HCT116 (cell line): ENCODE measurements around the gene IL17C. TPM values are rescaled to one million over a fixed set of nuclear protein-coding genes. Genes with fewer than 3 reads are reported as not detected.

ENCODE experiments used
- ATAC-seq: fragments of 200-7000 bp; cut with Tn5 transposase; 2 replicates; pipeline ENCODE4 v1.9.1; 2020; ENCODE audit warnings: mild to moderate bottlenecking, moderate library complexity
- BruUV-seq: library from RNA; stranded (reverse); fragments of 400-500 nt; replicated peaks from 2 replicates; lab custom pipeline; 2021; lab: Mats Ljungman, UMichigan
- CTCF ChIA-PET: fragments of 300-600 bp; sonication (Branson Sonifier 250); formaldehyde crosslinking; loops from one replicate; lab custom pipeline; 2021; ENCODE audit warnings: antibody characterized with exemption; lab: Charles Lee
- POLR2A ChIA-PET: fragments of 300-600, 350-600 bp; sonication (Branson Sonifier 250); formaldehyde crosslinking; loops from one replicate; lab custom pipeline; 2021; ENCODE audit warnings: antibody characterized with exemption; lab: Charles Lee
- RAD21 ChIA-PET, 2 experiments: fragments of 300-600 bp; sonication (Branson Sonifier 250); formaldehyde crosslinking; loops; one replicate each; lab custom pipeline; 2023; ENCODE audit warnings: low total read pairs in 2 of 2; ENCODE audit not compliant: uncharacterized antibody in 2 of 2, unreplicated experiment in 2 of 2, low non-redundant PET in 1 of 2; lab: Charles Lee
- DNase-seq: peaks from one replicate; pipeline ENCODE4 v3.0.0-alpha.2; 2010; ENCODE audit warnings: low read depth, low spot score
- H2AFZ ChIP-seq: fragments of 200-600 bp; shearing (Covaris generic), sonication (generic); 2 replicates; pipeline ENCODE4 v1.6.1; 2017; ENCODE audit warnings: low read depth, mixed run types, mixed read lengths, antibody characterized with exemption, low read length; ENCODE audit not compliant: poor library complexity, severe bottlenecking
- H3K27ac ChIP-seq: 2 replicates; pipeline ENCODE4 v1.5.1; 2012; ENCODE audit warnings: low read depth, low read length
- H3K27me3 ChIP-seq: fragments of 200-600 bp; sonication (generic); 2 replicates; pipeline ENCODE4 v1.6.1; 2016; ENCODE audit warnings: mixed run types, low read length, mixed read lengths; ENCODE audit not compliant: insufficient read depth
- H3K36me3 ChIP-seq, 2 experiments: fragments of 200-500 bp in 1 of 2; fragments of 200-600 bp in 1 of 2; sonication (Bioruptor generic) in 1 of 2; sonication (generic) in 1 of 2; 2 replicates each; pipeline versions ENCODE4 v1.5.1 to v1.6.1; 2014 to 2016; ENCODE audit warnings: low read length in 2 of 2, inconsistent platforms in 1 of 2, mixed read lengths in 1 of 2, mixed run types in 1 of 2; ENCODE audit not compliant: insufficient read depth in 2 of 2, control insufficient read depth in 1 of 2
- H3K4me1 ChIP-seq, 2 experiments: fragments of 200-600 bp in 1 of 2; sonication (generic) in 1 of 2; 2 replicates each; pipeline versions ENCODE4 v1.5.1 to v1.6.1; 2012 to 2017; ENCODE audit warnings: low read length in 2 of 2, inconsistent platforms in 1 of 2, mild to moderate bottlenecking in 1 of 2, mixed read lengths in 1 of 2, mixed run types in 1 of 2, moderate library complexity in 1 of 2; ENCODE audit not compliant: insufficient read depth in 2 of 2, control insufficient read depth in 1 of 2
- H3K4me2 ChIP-seq: fragments of 200-600 bp; sonication (generic); 2 replicates; pipeline ENCODE4 v1.6.1; 2017; ENCODE audit warnings: mixed run types, low read length, mixed read lengths
- H3K4me3 ChIP-seq, 2 experiments: fragments of 200-600 bp in 1 of 2; sonication (generic) in 1 of 2; replicated peaks in 1 of 2; 2 replicates each; pipeline ENCODE4 v1.5.1; 2011 to 2016; ENCODE audit warnings: low read length in 2 of 2, control low read depth in 1 of 2, low read depth in 1 of 2, mild to moderate bottlenecking in 1 of 2, mixed read lengths in 1 of 2, mixed run types in 1 of 2
- H3K79me2 ChIP-seq: fragments of 200-600 bp; sonication (generic); 2 replicates; pipeline ENCODE4 v1.6.1; 2017; ENCODE audit warnings: mild to moderate bottlenecking, mixed run types, low read length, moderate library complexity, mixed read lengths; ENCODE audit not compliant: insufficient read depth
- H3K9ac ChIP-seq: fragments of 200-600 bp; sonication (generic); 2 replicates; pipeline ENCODE4 v1.6.1; 2016; ENCODE audit warnings: low read length, mixed read lengths
- H3K9me2 ChIP-seq: fragments of 200-600 bp; sonication (generic), shearing (Covaris generic); 2 replicates; pipeline ENCODE4 v1.6.1; 2017; ENCODE audit warnings: mixed run types, mild to moderate bottlenecking, moderate library complexity; ENCODE audit not compliant: insufficient read depth
- H3K9me3 ChIP-seq, 2 experiments: fragments of 200-500 bp in 1 of 2; fragments of 200-600 bp in 1 of 2; sonication (Bioruptor generic) in 1 of 2; sonication (generic) in 1 of 2; 2 replicates each; pipeline ENCODE4 v1.6.1; 2014 to 2017; ENCODE audit warnings: low read length in 2 of 2, mixed read lengths in 2 of 2, inconsistent platforms in 1 of 2, low read depth in 1 of 2, mild to moderate bottlenecking in 1 of 2, mixed run types in 1 of 2, moderate library complexity in 1 of 2; ENCODE audit not compliant: control insufficient read depth in 1 of 2, insufficient read depth in 1 of 2
- H4K20me1 ChIP-seq: fragments of 200-600 bp; sonication (generic), shearing (Covaris generic); 2 replicates; pipeline ENCODE4 v1.6.1; 2017; ENCODE audit warnings: mixed run types, mild to moderate bottlenecking, moderate library complexity; ENCODE audit not compliant: insufficient read depth
- CBX3 ChIP-seq: IDR thresholded peaks from 2 replicates; pipeline ENCODE4 v1.6.1; 2012; ENCODE audit warnings: low read depth
- CEBPB ChIP-seq: IDR thresholded peaks from 2 replicates; pipeline ENCODE4 v1.6.1; 2012; ENCODE audit warnings: low read depth
- CTCF ChIP-seq, 3 experiments: fragments of 200-600 bp in 1 of 3; sonication (generic) in 1 of 3; IDR thresholded peaks in 2 of 3; conservative IDR thresholded peaks in 1 of 3; 2 replicates each; pipeline ENCODE4 v1.5.1; 2012 to 2017; ENCODE audit warnings: low read depth in 2 of 3, low read length in 2 of 3, antibody characterized with exemption in 1 of 3, borderline replicate concordance in 1 of 3, control low read depth in 1 of 3, mild to moderate bottlenecking in 1 of 3, mixed read lengths in 1 of 3, mixed run types in 1 of 3, moderate library complexity in 1 of 3; ENCODE audit not compliant: insufficient read depth in 1 of 3
- ELF1 ChIP-seq: IDR thresholded peaks from 2 replicates; pipeline ENCODE4 v1.6.1; 2012; ENCODE audit warnings: low read depth, borderline replicate concordance
- EZH2 ChIP-seq: fragments of 200-600 bp; sonication (generic); IDR thresholded peaks from 2 replicates; pipeline ENCODE4 v1.6.1; 2017; ENCODE audit warnings: antibody characterized with exemption, mixed run types
- EZH2phosphoT487 ChIP-seq: fragments of 200-600 bp; IDR thresholded peaks from 2 replicates; pipeline ENCODE4 v1.6.1; 2018; ENCODE audit warnings: antibody characterized with exemption, borderline replicate concordance
- FOSL1 ChIP-seq: IDR thresholded peaks from 2 replicates; pipeline ENCODE4 v1.6.1; 2012; ENCODE audit warnings: low read depth
- JUND ChIP-seq: IDR thresholded peaks from 2 replicates; pipeline ENCODE4 v1.6.1; 2012
- MAX ChIP-seq: IDR thresholded peaks from 2 replicates; pipeline ENCODE4 v1.6.1; 2012
- POLR2A ChIP-seq: IDR thresholded peaks from 2 replicates; pipeline ENCODE4 v1.7.0; 2011; ENCODE audit warnings: borderline replicate concordance; ENCODE audit not compliant: insufficient read depth, insufficient read length; ENCODE audit errors: extremely low read depth
- RAD21 ChIP-seq: IDR thresholded peaks from 2 replicates; pipeline ENCODE4 v1.6.1; 2012; ENCODE audit warnings: low read depth, mild to moderate bottlenecking
- SIN3A ChIP-seq: IDR thresholded peaks from 2 replicates; pipeline ENCODE4 v1.6.1; 2012; ENCODE audit warnings: low read depth
- SP1 ChIP-seq: IDR thresholded peaks from 2 replicates; pipeline ENCODE4 v1.6.1; 2012; ENCODE audit warnings: low read depth
- SRF ChIP-seq: IDR thresholded peaks from 2 replicates; pipeline ENCODE4 v1.6.1; 2012; ENCODE audit warnings: low read depth
- TCF7L2 ChIP-seq: IDR thresholded peaks from 2 replicates; pipeline ENCODE4 v1.7.0; 2011; ENCODE audit warnings: borderline replicate concordance, inconsistent platforms; ENCODE audit not compliant: insufficient read depth, insufficient read length; ENCODE audit errors: extremely low read depth
- YY1 ChIP-seq: IDR thresholded peaks from 2 replicates; pipeline ENCODE4 v1.6.1; 2011; ENCODE audit warnings: low read length, low read depth, moderate library complexity, mild to moderate bottlenecking; ENCODE audit not compliant: insufficient replicate concordance; ENCODE audit errors: extremely low read depth
- ZNF274 ChIP-seq: fragments of 200-500 bp; sonication (Bioruptor generic); IDR thresholded peaks from 2 replicates; pipeline ENCODE4 v1.6.1; 2014; ENCODE audit warnings: mild to moderate bottlenecking, low read depth, low read length, inconsistent platforms
- intact Hi-C: fragments of 100-400 bp; cut with micrococcal nuclease; formaldehyde crosslinking; loops from 2 replicates; pipeline ENCODE4 v1.10.0; 2022
- total RNA-seq: library from RNA; stranded (reverse); gene quantifications from one replicate; pipeline ENCODE4 v1.2.1, GENCODE V29; 2021; ENCODE audit not compliant: unreplicated experiment
- TF ChIP-seq, protein P1 (sequence below): IDR thresholded peaks from 2 replicates; pipeline ENCODE4 v1.6.1; 2012
- TF ChIP-seq, protein P2 (sequence below): IDR thresholded peaks from 2 replicates; pipeline ENCODE4 v1.6.1; 2011; ENCODE audit warnings: mild to moderate bottlenecking, low read length, moderate library complexity; ENCODE audit not compliant: insufficient replicate concordance; ENCODE audit errors: extremely low read depth

IL17C gene
- total RNA-seq, 1 experiment from 2014 or later = not detected

DNA sequence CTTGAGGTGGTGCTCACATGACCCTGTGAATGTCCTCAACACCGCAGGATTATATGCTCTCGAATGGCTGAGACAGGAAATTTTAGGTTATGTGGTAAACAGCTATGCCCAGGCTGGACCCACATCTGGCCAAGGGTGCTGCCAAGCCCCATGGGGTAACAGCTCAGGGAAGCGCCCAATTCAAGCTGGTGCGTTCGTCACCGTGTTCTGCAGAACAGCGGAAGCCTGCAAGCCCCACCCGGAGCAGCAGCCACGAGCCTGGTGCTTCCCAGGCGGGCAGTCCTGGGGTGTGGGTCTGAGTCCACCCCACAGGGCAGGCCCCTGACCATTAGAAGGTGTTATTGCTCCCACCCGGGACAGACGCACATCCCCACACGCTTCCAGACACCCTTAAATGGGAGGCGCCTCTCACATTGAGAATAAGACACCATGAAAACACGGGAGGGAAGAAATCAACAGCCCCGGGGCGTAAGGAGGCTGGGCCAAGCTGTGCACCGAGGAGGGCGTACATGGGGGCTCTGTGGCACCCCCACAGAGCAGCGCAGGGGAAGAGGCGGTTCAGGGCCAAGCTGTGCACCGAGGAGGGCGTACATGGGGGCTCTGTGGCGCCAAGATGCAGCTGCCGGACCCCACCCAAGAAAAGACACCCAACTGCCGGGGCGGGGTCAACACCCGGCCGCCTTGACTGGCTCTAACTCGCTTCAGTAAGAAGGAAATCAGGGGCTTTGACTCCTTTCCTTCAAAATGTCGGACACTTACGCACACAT, 15.4 kb downstream of the IL17C start:
- Histone ChIP-seq H3K4me3 (no peak overlapping the region), H3K4me2 (no peak overlapping the region), H3K36me3 (peaks cover 9 to 13% of the 10 kb centered on the region in 2 experiments; a peak in 2 of 4 replicates), H3K27me3 (no peaks in the 10 kb centered on the region), H3K79me2 (peaks cover 21% of the 10 kb centered on the region), H3K4me1 (peaks cover 16 to 26% of the 10 kb centered on the region in 2 experiments), H4K20me1 (no peaks in the 10 kb centered on the region), H3K9ac (no peak overlapping the region), H3K9me3 (no peaks in the 10 kb centered on the region), H3K27ac (no peak overlapping the region), H3K9me2 (no peaks in the 10 kb centered on the region), H2AFZ (no peak overlapping the region)
- BruUV-seq = no TSS peak
- RAD21 ChIA-PET = no interaction called here
- ATAC-seq (no peak), DNase-seq (no peak)
- no peak for TF ChIP-seq EZH2
- TF ChIP-seq RAD21 = no peak
- TF ChIP-seq SP1 = no peak
- no peak for TF ChIP-seq MAX
- no peak for TF ChIP-seq POLR2A
- TF ChIP-seq EZH2phosphoT487 = no peak
- no peak for TF ChIP-seq ELF1
- TF ChIP-seq SRF = no peak
- no peak for TF ChIP-seq ZNF274
- TF ChIP-seq, protein P1, sequence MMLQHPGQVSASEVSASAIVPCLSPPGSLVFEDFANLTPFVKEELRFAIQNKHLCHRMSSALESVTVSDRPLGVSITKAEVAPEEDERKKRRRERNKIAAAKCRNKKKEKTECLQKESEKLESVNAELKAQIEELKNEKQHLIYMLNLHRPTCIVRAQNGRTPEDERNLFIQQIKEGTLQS = no peak
- TF ChIP-seq FOSL1 = no peak
- TF ChIP-seq SIN3A = no peak
- TF ChIP-seq JUND = no peak
- no peak for TF ChIP-seq YY1
- TF ChIP-seq CBX3 = no peak
- no peak for TF ChIP-seq CTCF (IDR thresholded peaks at IDR 0.05 in 2 of 3, conservative IDR thresholded peaks at IDR 0.05 in 1 of 3; ENCODE audit: borderline replicate concordance in 1 of 3, insufficient read depth in 1 of 3, low read depth in 2 of 3, low read length in 2 of 3)
- TF ChIP-seq CEBPB = no peak
- TF ChIP-seq TCF7L2 = no peak
- TF ChIP-seq, protein P2, sequence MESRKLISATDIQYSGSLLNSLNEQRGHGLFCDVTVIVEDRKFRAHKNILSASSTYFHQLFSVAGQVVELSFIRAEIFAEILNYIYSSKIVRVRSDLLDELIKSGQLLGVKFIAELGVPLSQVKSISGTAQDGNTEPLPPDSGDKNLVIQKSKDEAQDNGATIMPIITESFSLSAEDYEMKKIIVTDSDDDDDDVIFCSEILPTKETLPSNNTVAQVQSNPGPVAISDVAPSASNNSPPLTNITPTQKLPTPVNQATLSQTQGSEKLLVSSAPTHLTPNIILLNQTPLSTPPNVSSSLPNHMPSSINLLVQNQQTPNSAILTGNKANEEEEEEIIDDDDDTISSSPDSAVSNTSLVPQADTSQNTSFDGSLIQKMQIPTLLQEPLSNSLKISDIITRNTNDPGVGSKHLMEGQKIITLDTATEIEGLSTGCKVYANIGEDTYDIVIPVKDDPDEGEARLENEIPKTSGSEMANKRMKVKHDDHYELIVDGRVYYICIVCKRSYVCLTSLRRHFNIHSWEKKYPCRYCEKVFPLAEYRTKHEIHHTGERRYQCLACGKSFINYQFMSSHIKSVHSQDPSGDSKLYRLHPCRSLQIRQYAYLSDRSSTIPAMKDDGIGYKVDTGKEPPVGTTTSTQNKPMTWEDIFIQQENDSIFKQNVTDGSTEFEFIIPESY = no peak
- POLR2A ChIA-PET = no interaction called here
- intact Hi-C loops = loop anchor here (5.0 kb wide), 1 partner anchor 201 kb away; the partner anchor contains the start of gene ZFPM1
- CTCF ChIA-PET = no interaction called here
